GM12801 (cell line): ENCODE results near the gene ATF6B.

Source experiments
- TF ChIP-seq, protein P1 (sequence below): IDR thresholded peaks from one replicate; pipeline ENCODE4 v1.5.1; 2011; ENCODE audit warnings: control low read depth; ENCODE audit not compliant: insufficient read length; ENCODE audit errors: extremely low read depth

ATF6B gene

DNA sequence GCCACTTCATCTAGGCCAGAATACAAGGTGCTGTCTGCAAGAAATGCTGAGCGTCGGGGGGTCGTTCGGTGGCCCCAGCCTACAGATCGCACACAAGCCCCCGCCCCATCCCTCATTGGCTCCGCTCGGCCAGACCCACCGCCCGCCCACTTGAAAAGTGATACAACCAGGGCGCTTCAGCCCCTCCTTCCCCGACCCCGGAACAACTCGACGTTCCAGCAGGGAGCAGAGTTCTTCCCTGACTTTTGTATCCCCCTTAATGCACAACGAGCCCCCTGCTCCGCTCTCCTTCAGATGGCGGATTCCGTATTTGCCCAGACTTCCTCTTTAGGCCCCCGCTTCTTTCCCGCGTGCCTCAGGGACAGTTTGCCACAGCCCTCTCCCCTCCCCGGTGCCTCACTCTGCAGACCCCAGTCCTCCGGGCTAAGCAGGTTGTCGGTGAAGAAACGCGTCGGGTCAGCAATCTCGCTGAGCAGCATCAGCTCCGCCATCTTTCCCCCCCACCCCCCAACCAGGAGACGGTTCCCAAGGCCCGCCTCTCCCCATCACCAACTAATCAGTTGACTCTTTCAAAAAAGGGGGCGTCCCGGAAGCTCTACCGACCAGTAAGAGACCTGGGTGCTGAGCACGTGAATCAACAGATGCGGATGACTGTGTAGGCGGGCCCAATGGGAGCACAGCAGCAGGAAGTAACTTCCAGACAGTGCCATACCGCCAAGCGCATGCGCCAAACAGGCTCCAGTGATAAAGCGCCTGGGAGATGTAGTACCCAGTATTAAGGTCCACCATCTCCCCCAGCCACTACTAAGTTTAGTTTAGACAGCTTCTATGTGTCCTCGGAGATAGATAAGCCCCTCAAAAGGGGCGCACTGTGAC, at the start of gene ATF6B:
ATF6B (minus strand) TSS at position 530 of the 876 bp plus-strand sequence; CDS start at position 491, 39 bp downstream.
- TF ChIP-seq, protein P1, sequence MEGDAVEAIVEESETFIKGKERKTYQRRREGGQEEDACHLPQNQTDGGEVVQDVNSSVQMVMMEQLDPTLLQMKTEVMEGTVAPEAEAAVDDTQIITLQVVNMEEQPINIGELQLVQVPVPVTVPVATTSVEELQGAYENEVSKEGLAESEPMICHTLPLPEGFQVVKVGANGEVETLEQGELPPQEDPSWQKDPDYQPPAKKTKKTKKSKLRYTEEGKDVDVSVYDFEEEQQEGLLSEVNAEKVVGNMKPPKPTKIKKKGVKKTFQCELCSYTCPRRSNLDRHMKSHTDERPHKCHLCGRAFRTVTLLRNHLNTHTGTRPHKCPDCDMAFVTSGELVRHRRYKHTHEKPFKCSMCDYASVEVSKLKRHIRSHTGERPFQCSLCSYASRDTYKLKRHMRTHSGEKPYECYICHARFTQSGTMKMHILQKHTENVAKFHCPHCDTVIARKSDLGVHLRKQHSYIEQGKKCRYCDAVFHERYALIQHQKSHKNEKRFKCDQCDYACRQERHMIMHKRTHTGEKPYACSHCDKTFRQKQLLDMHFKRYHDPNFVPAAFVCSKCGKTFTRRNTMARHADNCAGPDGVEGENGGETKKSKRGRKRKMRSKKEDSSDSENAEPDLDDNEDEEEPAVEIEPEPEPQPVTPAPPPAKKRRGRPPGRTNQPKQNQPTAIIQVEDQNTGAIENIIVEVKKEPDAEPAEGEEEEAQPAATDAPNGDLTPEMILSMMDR: no peak

DNA sequence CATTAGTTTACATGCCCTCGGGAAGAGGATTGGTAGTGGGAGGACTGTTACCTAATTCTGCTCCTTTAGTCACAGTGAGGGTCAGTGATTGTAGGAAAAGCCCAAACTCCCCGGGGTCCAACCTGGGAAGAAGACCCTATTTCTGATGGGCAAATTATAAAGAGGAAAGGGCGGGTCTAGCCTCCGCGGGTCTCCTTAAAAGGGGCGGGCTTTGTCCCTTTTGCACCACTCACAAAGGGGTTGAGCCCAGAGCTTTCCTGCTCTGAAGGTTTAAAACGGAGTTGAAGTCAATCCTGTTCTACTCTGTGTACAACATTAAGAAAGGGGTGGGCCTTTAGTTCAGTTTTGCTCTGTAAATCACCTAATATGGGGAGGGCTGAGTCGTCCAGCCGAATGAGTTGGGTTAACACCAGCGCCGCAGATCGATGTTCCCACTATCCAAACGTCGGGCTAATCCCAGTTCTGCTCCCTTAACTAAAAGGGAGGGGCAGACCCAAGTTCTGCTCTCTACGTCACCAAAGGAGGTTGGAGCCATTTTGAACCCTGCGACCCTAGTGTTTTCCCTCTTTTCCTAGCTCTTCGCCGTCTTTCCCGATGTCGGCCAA, 49.2 kb upstream of the ATF6B start:
- TF ChIP-seq, protein P1: no peak

DNA sequence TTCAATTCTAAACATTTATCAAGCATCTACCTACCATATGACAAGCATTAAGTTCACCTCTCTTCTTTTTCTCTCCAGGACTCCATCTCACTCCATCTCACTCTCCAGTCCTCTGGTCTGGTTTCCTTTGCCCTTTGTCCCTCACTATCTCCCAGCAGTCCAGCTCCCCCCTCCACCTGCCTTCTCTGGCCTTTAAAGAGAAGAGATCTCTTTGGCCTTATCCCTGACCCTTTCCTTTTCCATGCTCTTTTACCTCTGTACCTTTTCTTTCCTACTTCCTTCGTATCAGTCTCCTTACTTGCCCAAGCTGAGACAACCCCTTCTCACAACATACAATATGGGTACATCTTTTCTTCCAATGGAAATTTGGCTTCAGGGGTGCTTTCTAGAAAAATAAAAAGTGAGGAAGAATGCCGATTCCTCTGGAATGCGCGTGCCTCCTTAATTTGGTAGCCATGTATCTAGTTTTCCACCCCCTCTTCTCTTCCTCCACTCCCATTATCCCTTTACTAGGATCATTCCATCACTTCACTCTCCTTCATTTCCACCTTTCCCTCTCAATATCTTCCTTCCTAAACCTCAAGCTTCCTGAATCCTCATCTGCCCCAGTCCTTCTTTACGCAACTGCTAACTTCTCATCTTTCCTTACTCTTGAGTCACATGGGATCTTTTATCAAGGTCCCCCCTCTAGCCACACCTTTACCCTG, 48.6 kb upstream of the ATF6B start:
- TF ChIP-seq, protein P1: no peak

DNA sequence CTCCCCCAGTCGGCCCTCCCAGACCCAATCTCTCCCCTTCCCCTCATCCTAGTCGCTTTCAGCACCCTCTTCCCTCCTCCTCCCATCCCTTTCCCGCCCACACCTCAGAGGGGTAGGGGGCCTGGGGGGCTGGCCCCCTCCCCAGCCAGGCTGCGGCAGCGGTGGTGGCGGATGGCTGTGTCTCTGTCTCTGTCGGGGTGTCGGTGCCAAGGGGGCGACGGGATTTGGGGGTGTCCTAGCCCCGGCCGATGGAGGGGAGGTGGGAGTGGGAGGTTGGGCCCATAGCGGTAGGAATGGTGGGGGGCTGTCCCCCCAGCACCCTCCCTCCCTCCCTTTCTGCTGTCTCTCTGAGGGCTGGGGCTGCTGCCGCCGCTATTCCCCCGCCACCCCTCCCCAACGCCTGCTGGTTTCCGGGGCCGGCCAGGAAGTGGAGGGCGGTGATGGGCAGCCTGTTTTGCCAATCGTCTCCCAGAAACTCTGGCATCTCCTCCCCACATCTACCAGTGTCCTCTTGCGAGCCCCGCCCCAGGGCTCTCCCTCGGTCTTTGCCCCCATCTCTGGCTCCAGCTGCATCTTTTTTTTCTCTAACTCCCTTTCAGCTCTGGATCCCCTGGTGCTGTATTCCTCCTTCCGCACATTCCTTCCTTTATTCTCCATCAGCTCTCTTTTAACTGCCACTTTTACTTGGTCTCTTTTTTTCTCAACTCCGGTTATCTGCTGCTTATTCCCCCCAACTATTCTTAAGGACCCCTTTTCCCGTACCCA, 47.8 kb upstream of the ATF6B start, which contains the start of gene AGPAT1:
AGPAT1 (minus strand) TSS at position 374 of the 765 bp plus-strand sequence. CDS start 4,588 bp downstream, outside the sequence.
- TF ChIP-seq, protein P1: no peak

DNA sequence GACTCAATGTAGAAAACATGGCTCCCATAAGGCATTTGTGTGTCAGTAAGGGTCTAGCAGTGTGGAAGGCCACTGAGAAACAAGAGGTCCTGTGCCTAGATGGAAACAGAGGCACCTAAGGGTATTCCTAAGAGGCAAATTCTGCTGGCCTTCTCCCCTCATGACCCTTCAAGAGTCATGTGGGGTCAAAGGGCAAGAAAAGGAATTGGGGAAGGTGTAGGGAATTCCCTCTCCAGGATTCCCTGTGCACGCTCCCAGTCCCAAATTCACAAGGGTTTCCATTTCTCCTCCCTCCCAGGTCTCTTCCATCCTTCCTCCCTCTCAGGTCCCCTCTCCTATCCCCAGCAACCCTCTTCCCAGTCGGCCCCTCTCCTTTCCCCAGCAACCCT, 47.3 kb upstream of the ATF6B start:
- TF ChIP-seq, protein P1: no peak

DNA sequence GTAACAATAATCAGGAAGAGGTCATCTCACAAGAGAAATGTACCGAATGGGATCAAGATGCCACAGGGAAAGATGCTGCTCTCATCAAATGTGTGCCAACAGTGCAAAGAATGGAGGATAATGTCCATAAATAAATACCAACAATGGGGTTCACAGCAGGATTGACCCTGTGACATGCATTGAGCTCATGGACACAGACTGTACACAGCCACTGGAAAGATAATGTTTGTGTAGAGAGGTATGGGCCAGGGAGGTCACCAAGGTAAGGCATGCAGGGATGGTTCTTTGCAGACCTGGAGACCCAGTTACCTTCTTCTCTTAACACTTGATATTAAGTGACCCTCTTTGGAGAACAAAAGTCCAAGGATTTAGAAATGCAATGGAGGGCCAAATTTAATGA, 46.4 kb upstream of the ATF6B start:
- TF ChIP-seq, protein P1: no peak
